Stimulated activated CD8-positive, alpha-beta memory T cell treated with anti-CD3 and anti-CD28 coated beads, Interleukin-4, amount 100 ng/mL, for 4 hours (primary cell): Measurements from ENCODE around the gene C15orf39.
"Not testable (repeated sequence)": the region's sequence is repeated elsewhere in the genome, so short reads cannot be mapped to it uniquely, and the experiment has no call there.

ENCODE experiments used
- DNase-seq, 2 donors: peaks; one replicate each; pipeline ENCODE4 v3.0.0-alpha.2; 2020; ENCODE audit warnings: low read depth in 2 of 2, low spot score in 1 of 2

C15orf39 gene

DNA sequence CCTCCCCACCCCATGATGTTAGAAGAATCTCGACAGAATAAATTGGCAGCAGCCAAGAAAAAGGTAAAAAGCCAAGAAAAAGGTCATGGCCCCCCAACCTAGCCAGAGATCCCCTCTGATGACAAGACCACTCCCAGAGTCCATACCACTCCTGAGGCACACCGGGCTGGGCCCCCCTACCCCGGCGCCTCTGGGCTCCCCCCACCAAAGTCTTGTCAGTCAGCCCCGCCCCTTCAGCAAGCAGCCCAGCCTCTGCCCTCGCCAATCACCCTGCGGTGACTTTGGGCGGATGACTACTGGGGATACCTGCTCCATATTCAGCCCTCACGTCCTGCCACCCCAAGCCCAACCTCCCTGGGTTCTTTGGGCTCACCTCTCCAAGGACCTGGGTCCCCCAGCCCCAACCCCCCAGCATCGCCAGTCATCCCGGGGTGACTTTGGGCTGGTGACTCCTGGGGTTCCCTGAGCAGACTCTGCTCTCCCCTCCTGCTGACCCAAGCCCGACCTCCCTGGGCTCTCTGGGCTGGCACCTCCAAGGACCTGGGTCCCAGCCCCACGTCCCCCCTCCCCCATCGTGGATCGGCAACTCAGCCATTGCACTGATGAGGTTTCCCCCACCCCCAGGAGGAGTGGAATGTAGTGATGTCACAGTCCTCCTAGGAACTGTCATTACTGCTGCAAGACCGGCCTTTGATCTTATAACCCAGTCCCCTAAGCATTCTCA lies 57.1 kb downstream of the C15orf39 start:
- not testable (repeated sequence) for DNase-seq

DNA sequence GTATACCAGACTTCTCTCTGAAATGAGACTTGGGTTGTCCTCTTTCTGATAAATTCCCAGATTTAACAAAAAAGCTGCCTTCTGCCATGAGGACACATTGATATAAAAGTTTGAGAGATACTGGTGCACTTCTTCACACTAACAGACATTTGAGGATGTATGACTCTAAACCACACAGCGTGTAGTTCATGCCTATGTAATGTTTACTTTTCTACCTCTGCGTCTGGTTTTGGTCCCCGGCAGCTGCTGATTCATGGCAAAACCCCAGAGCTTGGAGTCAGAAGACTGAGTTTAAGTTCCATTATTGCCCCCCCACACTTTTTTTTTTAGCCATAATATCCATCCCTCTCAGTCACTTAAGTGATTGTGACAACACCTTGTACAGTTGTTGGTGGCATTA lies 58.2 kb downstream of the C15orf39 start:
- DNase-seq = not testable (repeated sequence)
